GM18868 (cell line): Measurements from ENCODE around the gene IMPACT.

Experiments used
- ATAC-seq: cut with Tn5 transposase; IDR thresholded peaks from one replicate; pipeline ENCODE4 v1.9.1; 2021; ENCODE audit warnings: mild to moderate bottlenecking, moderate library complexity; ENCODE audit not compliant: unreplicated experiment

Gene IMPACT

DNA sequence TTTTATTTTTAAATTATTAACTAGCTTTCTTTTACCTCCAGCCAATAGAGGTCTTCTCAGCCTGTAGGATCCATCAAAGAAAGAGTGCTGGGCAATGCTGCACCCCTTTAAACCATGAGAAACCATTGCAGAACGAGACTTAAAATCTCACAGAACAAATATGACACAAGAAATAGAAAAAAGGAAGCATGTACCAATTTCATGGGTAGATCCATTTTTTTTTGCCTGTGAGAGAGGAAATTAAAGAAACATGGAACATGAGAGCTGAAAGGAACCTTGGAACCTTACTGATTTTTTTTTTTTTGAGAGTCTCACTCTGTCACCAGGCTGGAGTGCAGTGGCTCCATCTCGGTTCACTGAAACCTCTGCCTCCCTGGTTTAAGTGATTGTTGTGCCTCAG, 47.9 kb downstream of the IMPACT start:
- no peak for ATAC-seq

DNA sequence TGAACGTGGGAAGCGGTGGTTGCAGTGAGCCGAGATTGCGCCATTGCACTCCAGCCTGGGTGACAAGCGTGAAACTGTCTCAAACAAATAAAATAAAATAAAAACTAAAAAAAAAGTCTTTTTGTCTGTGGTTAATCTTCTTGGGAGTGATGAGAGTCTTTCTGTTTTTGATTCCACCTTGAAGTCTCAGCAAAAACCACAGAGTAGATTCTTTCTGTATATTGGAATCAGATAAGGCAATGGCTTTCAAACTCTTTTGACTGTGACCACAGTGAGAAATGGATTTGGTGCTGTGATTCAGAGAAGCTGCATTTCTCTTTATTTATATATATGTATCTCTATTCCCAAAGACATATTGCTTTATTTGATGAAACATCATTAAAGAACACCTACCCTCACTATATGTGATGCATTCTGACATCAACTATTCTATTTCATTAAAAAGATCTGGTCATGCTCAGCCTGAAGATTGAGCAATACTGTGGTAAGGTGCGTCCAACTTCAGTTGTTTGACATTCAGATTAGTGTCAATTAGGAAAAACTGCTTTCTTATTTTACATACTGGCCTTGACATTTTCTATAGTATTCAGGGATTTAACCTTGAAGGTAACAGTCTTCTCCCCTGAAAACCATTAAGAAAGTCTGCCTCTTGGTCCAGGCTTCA, 49.6 kb downstream of the IMPACT start:
- ATAC-seq = no peak

DNA sequence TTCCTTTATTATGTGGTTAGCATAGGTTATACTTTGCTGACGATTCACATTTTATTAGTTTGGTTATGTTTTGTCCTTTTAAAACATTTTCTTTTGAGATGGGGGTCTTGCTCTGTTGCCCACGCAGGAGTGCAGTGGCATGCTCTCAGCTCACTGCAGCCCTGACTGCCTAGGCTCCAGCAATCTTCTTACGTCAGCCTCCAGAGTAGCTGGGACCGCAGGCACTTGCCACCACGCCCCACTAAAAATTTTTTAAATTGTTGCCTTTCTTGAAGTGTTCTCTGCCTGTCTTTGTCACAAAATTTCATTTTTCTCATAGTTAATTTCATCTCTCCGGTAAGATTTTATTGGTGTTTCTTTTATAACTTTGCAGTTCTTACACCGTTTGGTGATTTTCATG, 52.9 kb downstream of the IMPACT start:
- no peak for ATAC-seq

DNA sequence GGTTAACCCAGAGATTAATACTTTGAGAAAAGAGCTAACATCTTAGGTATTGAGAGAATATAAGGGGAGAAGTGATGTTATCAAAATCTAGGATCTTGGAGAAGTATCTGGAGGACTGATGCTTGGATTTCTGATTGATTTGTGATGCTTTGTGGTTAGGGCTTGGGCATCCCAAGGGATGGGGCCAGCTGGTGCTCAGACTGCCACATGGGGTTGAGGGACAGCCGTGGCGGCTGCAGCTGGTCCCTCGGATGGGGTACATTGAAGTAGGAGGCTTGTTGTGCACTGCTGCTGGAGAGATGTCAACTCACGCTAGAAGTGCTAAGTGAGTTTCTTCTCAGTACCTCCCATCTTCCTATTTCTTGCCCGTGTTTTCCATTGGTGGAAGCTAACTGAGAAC, 56.4 kb downstream of the IMPACT start:
- ATAC-seq = no peak

DNA sequence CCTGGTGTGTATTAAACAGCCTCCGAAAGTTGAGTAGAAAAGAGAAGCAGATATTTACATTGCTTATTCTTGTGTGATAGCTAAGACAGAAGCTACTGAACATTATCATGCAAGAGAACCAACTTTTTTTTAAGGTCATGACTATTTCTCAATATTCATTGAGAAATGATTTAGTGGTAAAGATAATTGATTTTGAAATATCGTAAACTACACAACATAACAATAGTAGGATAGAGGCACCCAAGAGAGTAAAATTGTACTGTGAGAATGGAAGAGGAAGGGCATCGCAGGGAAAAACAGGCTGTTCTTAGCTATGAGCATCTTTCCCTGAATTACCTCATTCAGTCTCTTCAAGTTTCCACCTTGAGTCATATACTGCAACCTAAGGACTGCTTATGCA, 59.2 kb downstream of the IMPACT start:
- ATAC-seq = no peak

DNA sequence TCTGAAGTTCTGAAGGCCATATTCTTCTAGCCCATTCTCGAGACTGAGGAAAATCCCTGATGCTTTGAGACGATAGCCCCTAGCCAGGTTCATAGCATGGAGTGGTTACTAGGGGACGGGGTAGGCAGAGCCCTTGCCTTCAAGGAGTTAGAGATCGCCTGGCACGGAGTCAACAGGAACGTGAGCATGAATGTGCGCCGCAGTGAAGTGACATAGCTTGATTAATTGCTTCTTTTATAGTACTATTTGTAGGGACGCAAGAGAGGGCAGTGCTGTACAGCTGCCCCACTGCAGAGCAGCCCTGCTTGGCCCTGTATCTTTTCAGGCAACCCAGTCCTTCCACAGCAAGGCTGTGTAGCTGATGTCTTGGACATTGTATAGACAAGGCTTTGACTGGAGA, 60.2 kb downstream of the IMPACT start:
- no peak for ATAC-seq

DNA sequence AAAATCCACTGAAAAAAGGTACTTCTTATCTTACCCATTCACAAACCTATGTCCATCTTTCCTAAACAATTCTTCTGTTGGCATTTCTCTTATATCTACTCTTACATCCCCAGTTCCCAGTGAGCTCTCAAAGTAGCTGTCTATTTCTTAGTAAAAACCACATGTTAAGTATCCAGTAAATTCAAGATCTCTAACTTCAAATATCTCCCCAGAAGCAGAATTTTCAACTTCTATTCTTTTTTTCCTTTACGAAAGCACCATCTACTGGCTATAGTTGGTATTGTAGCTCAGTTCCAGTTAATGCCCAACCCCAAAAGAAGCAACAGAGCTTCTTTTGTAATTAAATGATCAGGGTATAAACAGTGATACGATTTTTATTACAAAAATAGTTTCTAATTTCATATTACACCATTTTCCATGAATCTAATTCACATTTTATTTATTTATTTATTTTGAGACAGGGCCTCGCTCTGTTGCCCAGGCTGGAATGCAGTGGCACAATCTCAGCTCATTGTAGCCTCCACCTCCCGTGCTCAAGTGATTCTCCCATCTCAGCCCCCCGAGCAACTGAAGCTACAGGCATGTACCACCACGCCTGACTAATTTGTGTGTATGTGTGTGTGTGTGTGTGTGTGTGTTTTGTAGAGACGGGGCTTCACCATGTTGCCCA, 62.5 kb downstream of the IMPACT start:
- no peak for ATAC-seq

DNA sequence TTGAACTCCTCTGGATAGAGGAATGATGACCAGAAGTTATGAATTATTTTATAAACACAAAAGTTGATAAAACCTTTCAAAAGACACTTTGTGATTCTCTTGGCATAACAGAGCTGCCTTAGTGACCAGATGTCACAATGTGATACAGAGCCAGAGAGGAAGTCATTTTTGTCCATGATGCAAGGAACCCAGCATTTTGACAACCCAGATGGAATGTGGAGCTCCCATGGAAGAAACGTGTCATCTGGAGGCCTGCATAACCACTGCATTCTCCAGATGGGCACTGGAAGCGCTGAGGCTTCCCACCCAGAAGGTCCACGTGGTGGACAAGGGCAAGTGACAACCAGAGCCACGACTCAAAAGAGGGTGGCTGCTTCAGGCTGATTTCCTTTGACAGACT, 64.1 kb downstream of the IMPACT start:
- ATAC-seq = no peak

DNA sequence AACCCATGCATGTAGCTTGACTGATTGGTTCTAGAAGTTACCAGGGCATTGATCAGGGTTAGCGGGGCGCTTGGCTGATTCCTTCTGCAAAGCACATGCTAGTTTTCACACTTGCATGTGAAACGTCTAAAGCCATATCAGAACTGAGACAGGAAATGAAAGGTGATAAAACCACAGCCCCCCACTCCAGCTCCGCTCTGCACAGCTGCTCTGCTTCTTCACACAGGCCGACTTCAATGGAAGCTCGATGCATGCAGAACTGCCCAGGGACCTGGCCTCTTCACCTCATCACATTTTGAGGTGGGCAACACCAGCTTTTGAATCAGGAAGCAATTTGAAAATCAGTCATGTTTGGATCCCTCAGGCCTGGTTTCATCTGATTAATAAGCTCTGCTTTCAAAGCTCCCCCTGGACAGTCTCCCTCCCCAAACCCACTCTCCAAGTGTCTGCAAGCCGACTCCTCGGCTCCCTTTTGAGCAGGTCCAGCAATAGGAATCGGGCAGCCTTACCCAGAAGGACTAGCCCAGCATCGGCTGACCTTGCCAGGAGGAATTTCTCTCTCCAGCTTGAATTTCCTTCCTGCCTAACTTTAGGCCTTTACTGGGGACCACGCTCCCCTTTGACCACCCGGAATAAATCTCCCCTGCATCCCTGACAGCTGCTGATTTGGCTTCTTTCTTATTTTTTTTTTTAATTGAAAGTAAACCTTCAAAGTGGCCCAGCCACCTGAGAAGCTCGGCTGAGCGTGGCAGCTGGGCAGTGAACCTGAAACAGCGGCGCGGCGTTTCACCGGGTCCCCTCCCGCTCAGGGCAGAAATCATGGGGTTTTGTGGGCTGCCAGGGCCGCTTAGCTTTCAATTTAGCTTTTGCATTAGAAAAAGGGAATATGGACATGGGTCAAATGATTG, 65.7 kb downstream of the IMPACT start:
- ATAC-seq = peak; percentile 81

DNA sequence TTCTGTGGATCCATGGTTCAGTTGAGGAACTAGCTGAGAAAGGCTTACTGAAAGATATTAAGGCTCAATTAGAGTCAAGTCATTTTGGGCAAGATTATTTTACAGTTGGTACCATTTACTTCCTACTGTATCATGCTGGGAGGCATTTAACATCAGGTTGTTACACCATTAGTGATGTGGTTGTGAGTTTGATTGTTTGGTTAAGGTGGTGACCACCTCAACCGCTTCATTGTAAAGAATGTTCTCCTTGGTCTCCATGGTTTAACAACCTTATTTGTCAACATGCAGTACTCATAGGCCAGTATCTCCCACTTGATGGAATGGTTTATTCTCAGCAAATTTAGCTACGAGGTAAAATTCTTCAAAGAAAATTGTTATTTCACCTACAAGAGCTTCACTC, 68.1 kb downstream of the IMPACT start:
- no peak for ATAC-seq

DNA sequence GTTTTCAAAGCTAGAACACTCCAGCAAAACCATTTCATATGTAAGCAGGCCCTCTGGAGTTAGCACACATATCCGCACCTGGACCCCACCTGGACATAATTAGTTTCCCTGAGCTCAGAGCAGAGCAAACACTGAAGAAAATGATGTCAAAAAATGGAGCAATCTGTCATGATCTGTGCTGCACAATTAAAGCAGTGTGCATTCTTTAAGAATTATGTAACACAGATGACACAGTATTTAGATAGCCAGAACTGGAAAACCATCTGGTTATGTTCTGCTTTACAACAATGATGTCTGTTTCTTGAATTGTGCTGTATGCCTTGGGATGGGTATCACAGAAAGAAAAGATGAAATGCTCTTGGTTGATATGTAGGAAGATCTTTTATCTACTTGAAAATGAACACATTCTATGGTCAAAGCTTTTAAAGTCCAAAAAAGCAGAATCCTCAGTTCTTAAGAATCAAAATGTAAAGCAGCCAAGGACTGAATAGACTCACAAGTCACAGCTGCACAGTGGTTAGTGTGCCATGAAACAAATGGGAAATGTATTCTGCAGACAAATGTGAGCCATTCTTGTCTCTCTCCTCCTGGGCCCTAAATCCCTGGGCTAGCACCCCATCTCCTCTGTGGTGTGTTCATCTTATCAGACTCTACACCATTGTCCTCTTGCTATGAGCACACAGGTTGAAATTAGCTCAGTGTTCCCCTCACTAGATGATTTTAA, 70.7 kb downstream of the IMPACT start:
- no peak for ATAC-seq

DNA sequence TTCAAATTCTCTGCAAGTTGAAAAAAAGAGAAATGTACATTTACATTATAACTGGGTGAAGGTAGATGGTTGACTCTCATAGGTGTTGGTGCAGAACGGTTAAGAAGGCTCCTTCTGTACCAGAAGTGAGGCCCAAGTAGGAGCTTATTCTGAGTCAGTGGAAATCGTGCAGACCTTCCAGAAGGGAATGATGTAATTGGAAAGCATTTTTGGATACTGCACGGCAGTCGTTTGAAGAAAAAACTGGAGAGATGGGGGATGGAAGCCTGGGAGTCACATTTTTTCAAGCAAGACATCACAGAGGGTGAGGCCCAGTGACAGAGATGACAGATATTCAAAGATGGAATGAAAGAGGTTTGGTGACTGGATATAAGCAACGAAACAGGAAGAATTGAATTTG, 73.3 kb downstream of the IMPACT start:
- no peak for ATAC-seq

DNA sequence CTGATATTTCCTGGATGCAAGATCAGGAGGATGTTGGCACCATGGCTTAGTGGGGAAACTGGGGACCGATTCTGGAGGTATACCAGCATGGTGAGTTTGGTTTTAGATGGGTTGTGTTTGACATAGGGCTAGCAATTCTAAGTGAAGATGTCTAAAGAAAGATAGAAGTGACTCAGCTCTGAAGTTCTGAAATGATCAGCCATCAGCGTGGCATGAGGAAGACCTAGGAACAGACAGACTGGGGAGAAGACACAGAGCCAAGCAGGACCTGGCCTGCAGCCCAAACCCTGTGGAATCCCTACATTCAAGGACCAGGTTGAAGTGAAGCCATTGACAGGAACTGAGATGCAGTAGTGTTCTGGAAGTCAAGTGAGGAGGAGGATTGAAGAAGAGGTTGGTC, 73.7 kb downstream of the IMPACT start:
- ATAC-seq = no peak

DNA sequence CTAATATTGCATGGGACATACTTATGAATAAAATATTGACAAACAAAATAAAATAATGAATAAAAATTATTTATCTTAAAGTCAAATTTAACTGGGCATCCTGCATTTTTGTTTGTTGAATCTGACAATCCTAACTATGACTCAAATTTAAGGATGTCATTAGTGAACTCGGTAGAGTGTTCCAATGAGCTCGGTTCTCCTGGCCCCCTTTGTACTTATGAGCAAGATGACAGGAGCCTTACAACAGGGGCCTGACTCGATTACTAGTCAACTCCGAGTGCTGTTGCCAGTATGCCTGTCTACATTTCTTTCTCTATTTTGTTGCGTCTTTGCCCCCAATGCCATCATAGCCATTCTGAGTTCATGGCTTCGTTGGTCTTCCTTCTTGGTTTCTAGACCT, 74.3 kb downstream of the IMPACT start:
- no peak for ATAC-seq

DNA sequence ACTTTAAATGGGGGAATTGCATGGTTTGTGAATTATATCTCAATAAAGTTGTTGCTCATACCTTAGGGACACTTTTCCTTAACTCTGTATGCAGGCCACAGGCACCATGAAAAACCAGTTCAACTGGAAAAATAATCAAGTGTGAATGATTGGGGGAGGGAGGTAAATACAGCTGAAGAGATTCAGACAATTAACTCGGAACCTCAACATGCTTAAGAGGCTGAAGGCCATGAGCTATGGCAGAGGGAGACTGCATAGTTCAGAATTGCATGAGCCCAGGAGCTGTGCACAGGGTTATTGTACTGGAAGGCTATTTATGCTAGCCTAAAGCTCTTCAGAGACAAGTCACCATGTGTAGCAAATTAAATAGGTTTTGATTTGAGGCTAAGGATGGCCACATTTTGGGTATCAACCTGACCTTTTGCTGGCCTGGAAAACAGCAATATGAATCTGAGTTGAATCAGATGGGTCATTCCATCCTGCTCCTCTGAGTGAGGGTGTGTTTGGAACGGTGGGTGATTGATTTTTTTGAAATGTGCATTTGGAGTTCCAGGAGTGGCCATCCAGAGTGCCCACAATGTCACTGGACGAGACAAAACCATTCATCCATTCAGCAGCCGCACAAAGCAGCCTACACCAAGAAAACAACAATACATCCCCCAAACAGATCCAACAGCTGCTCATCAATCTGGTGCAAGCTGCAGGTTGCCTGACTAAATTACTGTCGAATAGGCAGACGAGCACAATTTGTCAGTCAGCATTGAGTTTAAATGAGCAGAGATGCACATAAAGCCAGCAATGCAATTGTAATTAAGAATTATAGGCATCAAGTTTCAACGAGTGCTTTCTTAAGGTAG, 76.4 kb downstream of the IMPACT start:
- ATAC-seq = no peak
